ENCODE results near the gene BHLHE41.

Gene BHLHE41

GRCh38 chr12:26077915-26078702 lies 46.7 kb downstream of the BHLHE41 start:
- no peak for DNase-seq
